GM12878 (cell line): ENCODE data around the gene PLEKHM3. TPM values are rescaled to one million over a fixed set of nuclear protein-coding genes. Genes with fewer than 3 reads are reported as not detected.

Experiments used
- ATAC-seq: fragments of 200-7000 bp; cut with Tn5 transposase; 3 replicates; pipeline ENCODE4 v1.9.1; 2020; ENCODE audit warnings: mild to moderate bottlenecking, moderate library complexity
- BruUV-seq: library from RNA; stranded (reverse); fragments of 400-500 nt; replicated peaks from 2 replicates; lab custom pipeline; 2021; lab: Mats Ljungman, UMichigan
- CTCF ChIA-PET: fragments of 300-600 bp; sonication (Branson Sonifier 250); formaldehyde crosslinking; extraction: SDS; loops from one replicate; lab custom pipeline; 2021; ENCODE audit warnings: inconsistent platforms; lab: Yijun Ruan, JAX
- POLR2A ChIA-PET: fragments of 350-600 bp; formaldehyde crosslinking; extraction: SDS; loops from one replicate; lab custom pipeline; 2021; ENCODE audit warnings: inconsistent platforms; lab: Charles Lee
- RAD21 ChIA-PET: fragments of 300-600 bp; sonication (Branson Sonifier 250); formaldehyde crosslinking; loops from one replicate; lab custom pipeline; 2023; ENCODE audit warnings: antibody characterized with exemption; ENCODE audit not compliant: unreplicated experiment; lab: Charles Lee
- SMC1A ChIA-PET: fragments of 300-600 bp; sonication (Branson Sonifier 250); formaldehyde crosslinking; loops from one replicate; lab custom pipeline; 2023; ENCODE audit not compliant: unreplicated experiment, uncharacterized antibody; lab: Charles Lee
- DNase-seq: peaks from one replicate; pipeline ENCODE4 v3.0.0-alpha.2; 2011; ENCODE audit warnings: low read depth, low spot score
- FAIRE-seq: peaks from 3 replicates; lab custom pipeline; 2011; peaks lifted over from hg19 to GRCh38; lab: Jason Lieb, UNC
- H2AFZ ChIP-seq: 2 replicates; pipeline ENCODE4 v1.6.0; 2011; ENCODE audit warnings: low read depth, low read length, control low read depth; ENCODE audit not compliant: control insufficient read depth
- H3K27ac ChIP-seq: 2 replicates; pipeline ENCODE4 v1.5.1; 2011; ENCODE audit warnings: control low read depth; ENCODE audit not compliant: control insufficient read depth, insufficient read depth
- H3K27me3 ChIP-seq, 2 experiments: replicated peaks in 1 of 2; 2 replicates each; pipeline versions ENCODE4 v1.6.0 to v1.6.1; 2011; ENCODE audit warnings: low read length in 1 of 2; ENCODE audit not compliant: control insufficient read depth in 2 of 2, insufficient read depth in 2 of 2
- H3K36me3 ChIP-seq, 2 experiments: 2 replicates each; pipeline ENCODE4 v1.5.1; 2011; ENCODE audit warnings: low read length in 1 of 2; ENCODE audit not compliant: control insufficient read depth in 2 of 2, insufficient read depth in 2 of 2
- H3K4me1 ChIP-seq: 2 replicates; pipeline ENCODE4 v1.6.1; 2011; ENCODE audit warnings: mild to moderate bottlenecking, low read length, moderate library complexity, mixed read lengths; ENCODE audit not compliant: control insufficient read depth, insufficient read depth
- H3K4me2 ChIP-seq: 2 replicates; pipeline ENCODE4 v1.6.0; 2011; ENCODE audit warnings: control low read depth; ENCODE audit not compliant: control insufficient read depth, insufficient read depth
- H3K4me3 ChIP-seq: fragments of 200-600 bp; sonication (generic); 2 replicates; pipeline ENCODE4 v1.5.1; 2016
- H3K79me2 ChIP-seq: 2 replicates; pipeline ENCODE4 v1.6.0; 2011; ENCODE audit warnings: low read length; ENCODE audit not compliant: control insufficient read depth, insufficient read depth
- H3K9ac ChIP-seq: 2 replicates; pipeline ENCODE4 v1.8.0; 2011; ENCODE audit warnings: low read length, control low read depth, mixed read lengths; ENCODE audit not compliant: control insufficient read depth, insufficient read depth
- H3K9me3 ChIP-seq: replicated peaks from 3 replicates; pipeline ENCODE4 v1.5.1; 2011; ENCODE audit warnings: mild to moderate bottlenecking, low read length; ENCODE audit not compliant: control insufficient read depth, insufficient read depth
- H4K20me1 ChIP-seq: 2 replicates; pipeline ENCODE4 v1.6.0; 2011; ENCODE audit not compliant: control insufficient read depth, insufficient read depth
- CBX3 ChIP-seq: fragments of 200-600 bp; sonication (generic); IDR thresholded peaks from 2 replicates; pipeline ENCODE4 v1.6.1; 2016; ENCODE audit warnings: low read depth, borderline replicate concordance
- EED ChIP-seq: sonication (generic); IDR thresholded peaks from 2 replicates; pipeline ENCODE4 v1.6.1; 2016; ENCODE audit warnings: antibody characterized with exemption, low read depth
- ESRRA ChIP-seq: IDR thresholded peaks from 2 replicates; pipeline ENCODE4 v1.6.1; 2012; ENCODE audit warnings: mild to moderate bottlenecking, low read length, improper control_type of control experiment
- NKRF ChIP-seq: fragments of 450-650 bp; conservative IDR thresholded peaks from 2 replicates; pipeline ENCODE4 v1.6.1; 2017; ENCODE audit warnings: mild to moderate bottlenecking, moderate library complexity
- SREBF2 ChIP-seq: IDR thresholded peaks from 2 replicates; pipeline ENCODE4 v1.6.1; 2012; ENCODE audit warnings: mild to moderate bottlenecking, low read length
- WGBS: methylation state at CpG from one replicate; pipeline ENCODE4 v1.1.6; 2016; ENCODE audit warnings: low lambda C conversion rate; ENCODE audit not compliant: insufficient replicate concordance, insufficient coverage; ENCODE audit errors: missing lambda C conversion rate; 5-methylcytosine and 5-hydroxymethylcytosine counted together
- in situ Hi-C: fragments of 300-500 bp; cut with MboI; formaldehyde crosslinking; loops from 9 replicates; pipeline ENCODE4 v1.14.3; 2018; ENCODE audit warnings: mixed read lengths
- intact Hi-C: fragments of 100-400 bp; cut with micrococcal nuclease; formaldehyde crosslinking; loops from one replicate; pipeline ENCODE4 v1.14.2; 2022; ENCODE audit not compliant: unreplicated experiment
- polyA plus RNA-seq, 11 experiments: library from polyadenylated mRNA; depleted of rRNA in 4 of 11; unstranded in 6 of 11; stranded (reverse) in 5 of 11; fragments of >200 nt; fragmentation: Nextera tagmentation in 4 of 11; fragmentation: Illumina TruSeq in 1 of 11; extraction: Ambion mirVana in 4 of 11; extraction: Trizol in 1 of 11; gene quantifications; 1 replicate in 1 of 11; 2 replicates in 10 of 11; pipeline versions ENCODE4 v1.2.1 to v1.2.3, GENCODE V29; 2011 to 2016; ENCODE audit warnings: inconsistent platforms in 2 of 11, missing spikeins in 2 of 11, low read depth in 1 of 11
- total RNA-seq, 4 experiments: library from RNA; depleted of rRNA in 3 of 4; stranded (reverse); fragments of >200 nt in 3 of 4; fragmentation: Illumina TruSeq in 1 of 4; extraction: Trizol in 1 of 4; gene quantifications; 2 replicates each; pipeline versions ENCODE4 v1.2.1 to v1.2.3, GENCODE V29; 2013 to 2021

The PLEKHM3 gene
- total and polyA plus RNA-seq, 10 of the 15 experiments (the other 5 are each of a cell fraction or from before 2014, with no cell fraction given), result 1.4 to 5.6 (median 3.0) TPM

- DNase-seq (no peak), ATAC-seq (no peak)
- no peaks in the 10 kb centered on the region for H3K9me3 ChIP-seq
- H4K20me1 ChIP-seq, result no peaks in the 10 kb centered on the region
- no peak overlapping the region for H3K9ac ChIP-seq
- H3K4me1 ChIP-seq, result peaks cover 11% of the 10 kb centered on the region
- no peaks in the 10 kb centered on the region for H3K36me3 ChIP-seq
- CTCF ChIA-PET, result no interaction called here
- no peak for TF ChIP-seq SREBF2
- no peak for TF ChIP-seq EED
- no peak for TF ChIP-seq CBX3
- TF ChIP-seq NKRF, result no peak
- no peak for TF ChIP-seq ESRRA
- TF ChIP-seq, all 136 proteins: peak for 0
- Histone ChIP-seq H3K4me2 (no peak overlapping the region), H3K27me3 (no peaks in the 10 kb centered on the region), H2AFZ (no peak overlapping the region), H3K79me2 (no peaks in the 10 kb centered on the region), H3K27ac (no peak overlapping the region), H3K4me3 (no peak overlapping the region)
- in situ Hi-C loops, result no loop called here
- FAIRE-seq, result no peak
- POLR2A ChIA-PET, result no interaction called here
- SMC1A ChIA-PET, result interaction anchor here (1.4 kb wide), 1 partner anchor 241 kb away, joined by 3 read pairs; no protein-coding TSS in a partner anchor
- 92% methylated on average over 8 of the region's 8 CpGs for WGBS
- intact Hi-C loops, result no loop called here
- RAD21 ChIA-PET, result interaction anchor here (1.4 kb wide), 1 partner anchor 140 kb away, joined by 8 read pairs; no protein-coding TSS in a partner anchor
- no TSS peak for BruUV-seq
Observed at GRCh38 chr2:207831584-207832248, 193.6 kb downstream of the PLEKHM3 start.
